NCI-H510A (cell line): ENCODE measurements around the gene BBS9.
A peak's percentile ranks its signal among the peaks of the same experiment; 100 is the strongest.
"Not testable (repeated sequence)": the region's sequence is repeated elsewhere in the genome, so short reads cannot be mapped to it uniquely, and the experiment has no call there.

Experiments used
- DNase-seq: peaks from one replicate; lab custom pipeline; 2025; lab: John Stamatoyannopoulos, UW

The BBS9 gene

DNA sequence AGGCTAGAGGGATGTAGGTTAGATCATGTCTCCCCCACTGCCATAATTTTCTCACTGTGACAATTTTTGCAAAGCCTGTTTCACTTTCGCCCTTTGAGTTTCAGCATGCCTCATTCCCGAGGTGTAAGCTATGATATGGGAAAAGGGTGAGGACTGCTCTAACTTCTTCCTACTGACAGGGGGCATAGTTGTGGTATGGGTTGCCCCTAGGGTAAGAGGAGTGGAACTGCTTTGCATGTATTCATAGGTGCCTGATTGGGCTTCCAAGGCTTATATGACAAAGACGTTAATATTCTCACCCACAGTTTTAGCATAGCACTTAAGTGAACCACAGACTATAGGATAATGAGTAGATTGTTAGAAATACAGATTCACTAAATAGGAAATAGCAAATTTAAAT is 148.7 kb downstream of the BBS9 start:
- DNase-seq, result no peak

- no peak for DNase-seq
These were observed 157.1 kb downstream of the BBS9 start for GRCh38 chr7:33286501-33286900.

DNA sequence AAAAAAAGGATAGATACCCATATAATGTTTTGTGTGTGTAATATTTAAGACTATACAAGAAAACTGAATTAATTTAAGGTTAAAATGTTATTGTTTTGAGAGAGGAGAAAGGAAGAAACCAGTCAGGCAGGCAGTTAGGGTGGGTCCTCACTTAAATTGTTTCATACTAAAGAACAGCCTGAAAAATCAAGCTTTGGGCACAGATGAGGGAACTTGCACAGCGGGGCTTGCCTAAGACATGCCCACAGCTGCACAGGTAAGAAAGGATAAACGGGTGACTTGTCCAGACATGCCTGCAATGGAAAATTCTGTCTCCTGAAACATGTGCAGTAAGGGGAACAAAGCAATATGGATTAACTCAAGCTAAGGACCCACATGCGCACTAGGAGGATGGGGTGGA is 158.4 kb downstream of the BBS9 start:
- no peak for DNase-seq

DNA sequence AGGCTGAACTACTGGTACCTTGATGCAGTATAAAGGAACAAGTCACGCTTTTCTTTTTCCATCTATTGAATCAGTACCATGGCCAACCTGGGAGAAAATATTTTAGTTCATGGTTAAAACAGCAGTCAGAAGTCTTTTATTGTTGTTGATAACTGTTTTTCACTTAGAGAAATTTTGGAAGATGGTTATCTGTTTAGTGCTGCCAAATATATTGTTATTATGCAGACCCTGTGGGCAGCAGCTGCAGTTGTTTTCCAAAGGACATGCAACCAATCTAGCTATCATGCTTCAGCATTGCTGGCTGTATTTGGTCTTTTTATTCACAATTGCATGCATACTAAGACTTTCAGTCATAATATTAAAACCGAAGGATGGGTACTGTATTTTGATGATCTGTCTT is 169.5 kb downstream of the BBS9 start:
- no peak for DNase-seq

GRCh38 chr7:33299425-33299824 is 170.1 kb downstream of the BBS9 start:
- DNase-seq, result no peak

- no peak for DNase-seq
These were observed 170.8 kb downstream of the BBS9 start for GRCh38 chr7:33300131-33300530.

DNA sequence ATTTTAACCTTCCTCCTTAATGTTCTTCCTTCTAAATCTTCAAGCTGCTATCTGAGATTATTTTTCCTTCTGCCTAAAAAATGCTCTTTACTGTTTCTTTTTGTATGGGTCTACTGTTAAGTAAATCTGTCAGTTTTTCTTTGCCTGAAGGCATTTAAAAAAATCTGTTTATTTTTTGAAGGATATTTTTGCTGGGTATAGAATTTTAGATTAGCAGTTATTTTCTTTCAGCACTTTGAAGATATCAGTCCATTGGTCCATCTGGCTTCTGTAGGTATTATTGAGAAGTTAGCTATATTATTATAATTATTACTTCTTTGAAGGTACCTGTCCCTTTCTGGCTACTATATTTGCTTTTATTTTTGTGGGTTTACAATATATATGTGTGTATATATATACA is 171.4 kb downstream of the BBS9 start:
- DNase-seq, result no peak

GRCh38 chr7:33303978-33304557 is 174.7 kb downstream of the BBS9 start:
- DNase-seq, result not testable (repeated sequence)

- DNase-seq, result no peak
These were observed 177.8 kb downstream of the BBS9 start for GRCh38 chr7:33307205-33307604.

- no peak for DNase-seq
These were observed 181.2 kb downstream of the BBS9 start for GRCh38 chr7:33310546-33310945.

GRCh38 chr7:33325754-33326484 is 196.6 kb downstream of the BBS9 start:
- no peak for DNase-seq

GRCh38 chr7:33326485-33326848 is 197.1 kb downstream of the BBS9 start:
- DNase-seq, result no peak

- no peak for DNase-seq
These were observed 198.1 kb downstream of the BBS9 start for GRCh38 chr7:33327427-33327826.

- peak; percentile 2 for DNase-seq
These were observed 205.0 kb downstream of the BBS9 start for GRCh38 chr7:33334349-33334748.

DNA sequence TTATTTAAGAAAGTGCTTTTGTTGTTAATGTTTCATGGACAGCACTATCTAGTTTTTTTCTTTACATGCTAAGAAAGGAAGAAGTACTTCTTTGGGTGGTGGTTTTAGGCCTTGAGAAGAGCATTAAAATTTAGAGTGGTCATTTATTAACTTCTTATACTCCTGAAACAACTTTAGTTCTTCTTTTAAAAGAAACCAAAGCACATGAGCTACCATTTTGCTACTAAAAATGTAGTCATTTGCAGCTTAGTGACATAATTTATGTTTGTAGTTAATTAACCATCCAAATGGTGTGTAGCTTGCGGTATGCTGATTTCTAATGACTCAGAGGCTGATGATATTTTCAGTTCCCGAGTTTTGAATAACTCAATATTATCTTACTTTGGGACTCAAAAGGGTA is 207.5 kb downstream of the BBS9 start:
- DNase-seq, result no peak

DNA sequence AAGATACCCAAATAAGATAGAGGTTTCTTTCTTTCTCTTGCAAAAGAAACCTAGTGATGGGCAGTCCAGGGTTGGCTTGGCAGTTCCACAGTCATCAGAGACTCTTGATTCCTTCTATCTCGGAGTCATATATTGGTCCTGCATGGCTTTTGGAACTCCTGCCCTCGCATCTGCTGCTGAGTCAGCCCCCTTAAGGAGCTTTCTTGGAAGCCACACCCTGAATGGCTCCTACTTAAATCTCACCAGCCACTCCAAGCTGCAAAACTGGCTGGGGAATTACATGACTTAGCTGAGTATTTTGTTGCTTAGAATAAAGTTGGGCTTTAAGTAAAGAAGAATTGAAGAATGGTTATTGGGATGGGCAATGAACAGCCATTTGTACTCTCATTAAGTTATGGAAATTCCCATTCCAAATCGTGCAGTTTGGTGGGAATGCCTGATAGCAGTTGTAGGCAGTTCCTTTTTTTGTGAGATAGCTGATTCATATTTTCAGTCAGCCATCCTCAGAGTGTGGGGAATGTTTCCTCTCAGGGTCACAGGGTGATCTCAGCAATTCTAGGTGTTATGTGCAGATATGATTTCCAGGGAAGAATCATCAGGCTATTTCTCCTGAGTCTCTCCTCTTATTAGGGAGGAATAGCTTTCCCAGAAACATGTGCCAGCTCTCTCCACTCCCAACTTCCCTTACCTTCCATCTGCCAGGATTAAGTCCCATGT is 209.9 kb downstream of the BBS9 start:
- no peak for DNase-seq

DNA sequence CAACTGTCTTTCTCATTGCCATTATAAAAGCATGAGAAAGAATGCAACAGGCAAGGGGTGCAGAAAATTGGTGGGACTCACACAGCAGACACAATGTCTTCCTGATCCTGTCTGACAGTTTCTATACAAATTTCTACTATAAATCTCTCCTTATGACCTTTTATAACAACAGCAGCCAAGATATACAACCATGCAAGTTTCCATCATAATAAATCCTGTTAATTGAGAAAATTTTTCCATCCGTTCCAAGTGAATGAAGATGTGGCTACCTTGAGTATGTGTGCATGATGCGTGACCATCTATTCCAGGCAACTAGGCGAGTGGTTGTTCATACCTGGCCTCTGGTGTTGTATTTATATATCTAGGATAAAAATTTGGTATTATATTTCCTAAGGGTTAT is 216.7 kb downstream of the BBS9 start:
- no peak for DNase-seq

GRCh38 chr7:33350577-33350976 is 221.2 kb downstream of the BBS9 start:
- DNase-seq, result no peak

GRCh38 chr7:33351709-33352108 is 222.3 kb downstream of the BBS9 start:
- DNase-seq, result no peak

- no peak for DNase-seq
These were observed 224.8 kb downstream of the BBS9 start for GRCh38 chr7:33354201-33354600.

GRCh38 chr7:33355386-33355785 is 226.0 kb downstream of the BBS9 start:
- no peak for DNase-seq

DNA sequence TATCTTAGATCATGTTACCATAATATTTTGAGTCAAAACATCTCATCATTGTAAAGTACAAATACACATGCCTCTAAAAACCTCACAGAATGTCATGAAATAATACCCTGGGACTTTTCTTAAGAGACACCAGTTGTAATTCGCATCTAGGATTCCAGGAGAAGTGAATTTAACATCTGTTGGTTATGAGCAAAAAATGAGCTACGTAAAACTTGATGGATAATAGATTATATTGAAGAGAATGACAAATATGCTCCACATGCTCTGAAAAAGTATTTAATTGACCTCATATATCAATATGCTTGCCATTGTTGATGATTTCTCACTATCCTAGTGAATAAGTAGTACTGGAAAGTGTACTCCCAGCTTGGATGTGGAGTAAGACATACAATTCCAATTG is 227.0 kb downstream of the BBS9 start:
- no peak for DNase-seq

DNA sequence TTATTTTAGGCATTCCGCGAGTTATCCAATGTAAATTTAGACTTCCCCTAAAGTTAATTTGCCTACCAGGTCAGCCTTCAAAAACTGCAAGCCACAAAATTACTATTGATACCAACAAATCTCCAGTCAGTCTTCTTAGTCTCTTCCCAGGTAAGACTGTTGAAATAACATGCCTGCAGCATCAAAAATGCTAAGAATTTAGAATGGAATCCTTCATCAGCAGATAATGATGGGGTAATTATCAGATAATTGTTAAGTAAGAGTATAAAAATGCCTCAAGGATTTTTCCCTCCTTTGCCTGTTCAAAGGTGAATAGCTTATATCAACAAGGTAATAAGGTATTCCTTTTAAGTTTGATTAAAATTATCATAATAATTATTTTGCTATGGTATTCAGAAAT is 228.5 kb downstream of the BBS9 start:
- no peak for DNase-seq

DNA sequence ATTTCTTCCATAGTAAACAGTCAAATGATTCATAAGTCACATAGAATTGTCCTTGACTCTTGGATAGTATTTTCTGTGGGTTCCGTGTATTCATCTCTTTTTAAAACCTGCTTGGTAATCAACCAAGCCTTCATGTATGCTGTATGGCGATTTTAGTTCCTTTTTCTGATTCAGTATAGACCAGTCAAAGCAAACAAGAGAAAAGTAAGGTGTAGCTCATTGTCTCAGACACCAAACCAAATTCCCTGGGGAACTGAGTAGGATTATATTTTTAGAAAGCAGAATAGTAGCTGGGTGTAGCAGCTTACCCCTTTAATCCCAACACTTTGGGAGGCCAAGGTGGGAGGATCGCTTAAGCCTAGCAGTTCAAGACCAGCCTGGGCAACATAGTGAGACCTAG is 240.5 kb downstream of the BBS9 start:
- no peak for DNase-seq
